GM18505 (cell line): ENCODE measurements around the gene FRMD4A.
"Not testable (repeated sequence)": the region's sequence is repeated elsewhere in the genome, so short reads cannot be mapped to it uniquely, and the experiment has no call there.

ENCODE experiments used
- ATAC-seq: cut with Tn5 transposase; IDR thresholded peaks from one replicate; pipeline ENCODE4 v1.9.1; 2021; ENCODE audit not compliant: unreplicated experiment
- POLR2A ChIP-seq: IDR thresholded peaks from 4 replicates; pipeline ENCODE4 v1.6.1; 2011; ENCODE audit warnings: borderline replicate concordance; ENCODE audit not compliant: insufficient read depth, insufficient read length; ENCODE audit errors: extremely low read depth

The FRMD4A gene

GRCh38 chr10:13774303-13774893 is 556.3 kb downstream of the FRMD4A start:
- no peak for ATAC-seq
- no peak for TF ChIP-seq POLR2A

GRCh38 chr10:13773496-13774170 is 557.1 kb downstream of the FRMD4A start:
- no peak for ATAC-seq
- no peak for TF ChIP-seq POLR2A

- TF ChIP-seq POLR2A, result no peak
- no peak for ATAC-seq
These were observed 557.7 kb downstream of the FRMD4A start for GRCh38 chr10:13773043-13773442.

- no peak for TF ChIP-seq POLR2A
- no peak for ATAC-seq
These were observed 558.7 kb downstream of the FRMD4A start for GRCh38 chr10:13771992-13772391.

GRCh38 chr10:13770760-13771493 is 559.8 kb downstream of the FRMD4A start:
- ATAC-seq, result no peak
- no peak for TF ChIP-seq POLR2A

GRCh38 chr10:13769946-13770345 is 560.8 kb downstream of the FRMD4A start:
- TF ChIP-seq POLR2A, result no peak
- peak; percentile 56 for ATAC-seq

GRCh38 chr10:13767676-13768178 is 563.0 kb downstream of the FRMD4A start:
- no peak for ATAC-seq
- TF ChIP-seq POLR2A, result no peak

GRCh38 chr10:13767148-13767547 is 563.6 kb downstream of the FRMD4A start:
- not testable (repeated sequence) for ATAC-seq

GRCh38 chr10:13765641-13766341 is 564.9 kb downstream of the FRMD4A start:
- TF ChIP-seq POLR2A, result no peak
- ATAC-seq, result no peak

GRCh38 chr10:13761490-13762091 is 569.1 kb downstream of the FRMD4A start:
- TF ChIP-seq POLR2A, result no peak

GRCh38 chr10:13759168-13759567 is 571.6 kb downstream of the FRMD4A start:
- TF ChIP-seq POLR2A, result no peak
- ATAC-seq, result no peak

More at GRCh38 chr10:13761490-13762091, 569.1 kb downstream of the FRMD4A start:
- ATAC-seq, result no peak

- TF ChIP-seq POLR2A, result no peak
- no peak for ATAC-seq
These were observed 572.0 kb downstream of the FRMD4A start for GRCh38 chr10:13758756-13759155.

- ATAC-seq, result no peak
- TF ChIP-seq POLR2A, result no peak
These were observed 572.4 kb downstream of the FRMD4A start for GRCh38 chr10:13758312-13758711.
